ENCODE results near the gene FBL.
"Not testable (repeated sequence)": the region's sequence is repeated elsewhere in the genome, so short reads cannot be mapped to it uniquely, and the experiment has no call there.

GRCh38 chr19:39895096-39895495, 48.9 kb upstream of the FBL start:
- TF ChIP-seq YY1 (IDR thresholded peaks at IDR 0.05; ENCODE audit: extremely low read depth, insufficient replicate concordance, low read depth, low read length); POLR2A (IDR thresholded peaks at IDR 0.05; ENCODE audit: borderline replicate concordance, extremely low read depth, insufficient read depth, insufficient read length): not testable (repeated sequence)

Measured in HCT116 (cell line).